ENCODE results near the gene MTA3. TPM values are rescaled to one million over a fixed set of nuclear protein-coding genes. Genes with fewer than 3 reads are reported as not detected.

The MTA3 gene
- total and polyA plus RNA-seq, 2 donors (not counting 3 experiments of a cell fraction or from before 2014, with no cell fraction given), result 36.3 to 53.3 TPM

GRCh38 chr2:42788478-42788793 lies 220.0 kb downstream of the MTA3 start:
- DNase-seq (ENCODE audit: low read depth, low spot score) (no peak), FAIRE-seq (no peak)
- no peak overlapping the region for H2AFZ ChIP-seq (ENCODE audit: low read depth, low read length)
- no peaks in the 10 kb centered on the region for H4K20me1 ChIP-seq (replicated peaks; ENCODE audit: control insufficient read depth, extremely low read depth, insufficient read depth, low read length)
- CTCF ChIA-PET, result no interaction called here
- dilution Hi-C loops (cut with MboI; ENCODE audit: extremely low pct_ligation_motif_present, low sequenced_read_pairs), result no loop called here
- H3K4me2 ChIP-seq (ENCODE audit: insufficient read depth, low read length), result no peak overlapping the region
- POLR2A ChIA-PET, result no interaction called here
- H3K79me2 ChIP-seq (ENCODE audit: control insufficient read depth, insufficient read depth, low read length), result no peaks in the 10 kb centered on the region
- BruUV-seq (replicated peaks), result no TSS peak
- H3K4me1 ChIP-seq (ENCODE audit: control insufficient read depth, extremely low read depth, insufficient read depth, low read length), result peaks cover 4% of the 10 kb centered on the region
- H3K27me3 ChIP-seq (ENCODE audit: control insufficient read depth in 2 of 2, insufficient read depth in 2 of 2, low read length in 2 of 2), result peaks cover 7 to 10% of the 10 kb centered on the region in 2 experiments
- no peaks in the 10 kb centered on the region for H3K9me1 ChIP-seq (replicated peaks; ENCODE audit: control insufficient read depth, extremely low read depth, insufficient read depth, low read length)
- no peak overlapping the region for H3K27ac ChIP-seq (ENCODE audit: insufficient read depth, low read depth, low read length)
- no peak for TF ChIP-seq GATA2 (IDR thresholded peaks at IDR 0.05; ENCODE audit: insufficient read depth, insufficient read length, low read depth, low read length)
- TF ChIP-seq POLR2A (IDR thresholded peaks at IDR 0.05; ENCODE audit: low read depth, low read length), result no peak
- TF ChIP-seq FOS (IDR thresholded peaks at IDR 0.05; ENCODE audit: borderline replicate concordance, insufficient read depth, low read length), result no peak
- TF ChIP-seq JUN (IDR thresholded peaks at IDR 0.05; ENCODE audit: borderline replicate concordance, insufficient read depth, insufficient read length, low read depth), result no peak
- no peak for TF ChIP-seq EZH2 (IDR thresholded peaks at IDR 0.05; ENCODE audit: borderline replicate concordance, low read depth, low read length, severe bottlenecking)
- TF ChIP-seq, protein P1, sequence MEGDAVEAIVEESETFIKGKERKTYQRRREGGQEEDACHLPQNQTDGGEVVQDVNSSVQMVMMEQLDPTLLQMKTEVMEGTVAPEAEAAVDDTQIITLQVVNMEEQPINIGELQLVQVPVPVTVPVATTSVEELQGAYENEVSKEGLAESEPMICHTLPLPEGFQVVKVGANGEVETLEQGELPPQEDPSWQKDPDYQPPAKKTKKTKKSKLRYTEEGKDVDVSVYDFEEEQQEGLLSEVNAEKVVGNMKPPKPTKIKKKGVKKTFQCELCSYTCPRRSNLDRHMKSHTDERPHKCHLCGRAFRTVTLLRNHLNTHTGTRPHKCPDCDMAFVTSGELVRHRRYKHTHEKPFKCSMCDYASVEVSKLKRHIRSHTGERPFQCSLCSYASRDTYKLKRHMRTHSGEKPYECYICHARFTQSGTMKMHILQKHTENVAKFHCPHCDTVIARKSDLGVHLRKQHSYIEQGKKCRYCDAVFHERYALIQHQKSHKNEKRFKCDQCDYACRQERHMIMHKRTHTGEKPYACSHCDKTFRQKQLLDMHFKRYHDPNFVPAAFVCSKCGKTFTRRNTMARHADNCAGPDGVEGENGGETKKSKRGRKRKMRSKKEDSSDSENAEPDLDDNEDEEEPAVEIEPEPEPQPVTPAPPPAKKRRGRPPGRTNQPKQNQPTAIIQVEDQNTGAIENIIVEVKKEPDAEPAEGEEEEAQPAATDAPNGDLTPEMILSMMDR (IDR thresholded peaks at IDR 0.05; ENCODE audit: extremely low read depth in 1 of 2, insufficient read depth in 1 of 2, low read depth in 1 of 2, low read length in 2 of 2), result no peak
- TF ChIP-seq MAX (IDR thresholded peaks at IDR 0.05; ENCODE audit: insufficient read depth, insufficient read length), result no peak
- TF ChIP-seq POLR2AphosphoS5 (IDR thresholded peaks at IDR 0.05; ENCODE audit: insufficient read depth, low read depth, low read length), result no peak
- TF ChIP-seq MYC (IDR thresholded peaks at IDR 0.05; ENCODE audit: low read depth, low read length), result no peak
- no peaks in the 10 kb centered on the region for H3K9me3 ChIP-seq (replicated peaks; ENCODE audit: control insufficient read depth, insufficient read depth, low read length)
- H3K36me3 ChIP-seq (ENCODE audit: control insufficient read depth in 2 of 2, extremely low read depth in 1 of 2, insufficient read depth in 2 of 2, low read length in 2 of 2), result no peaks in the 10 kb centered on the region
- no peak overlapping the region for H3K9ac ChIP-seq (replicated peaks; ENCODE audit: extremely low read depth, insufficient read depth, low read length)
- intact Hi-C loops (cut with micrococcal nuclease), result no loop called here
- H3K4me3 ChIP-seq (replicated peaks in 1 of 3; ENCODE audit: insufficient read depth in 1 of 3, low read depth in 1 of 3, low read length in 3 of 3), result no peak overlapping the region

Data from endothelial cell of umbilical vein (primary cell).